Endothelial cell of umbilical vein (primary cell): ENCODE measurements around the gene ITGA11. TPM values are rescaled to one million over a fixed set of nuclear protein-coding genes. Genes with fewer than 3 reads are reported as not detected.

Experiments
- BruUV-seq: library from RNA; stranded (reverse); fragments of 400-500 nt; replicated peaks from 2 replicates; lab custom pipeline; 2021; lab: Mats Ljungman, UMichigan
- CTCF ChIA-PET: fragments of 300-600, 350-600 bp; sonication (Branson Sonifier 250); formaldehyde crosslinking; loops from one replicate; lab custom pipeline; 2021; ENCODE audit warnings: antibody characterized with exemption, inconsistent platforms; lab: Charles Lee
- POLR2A ChIA-PET: fragments of 300-600, 350-600 bp; sonication (Branson Sonifier 250); formaldehyde crosslinking; loops from one replicate; lab custom pipeline; 2021; ENCODE audit warnings: antibody characterized with exemption, inconsistent platforms; lab: Charles Lee
- DNase-seq: peaks from one replicate; pipeline ENCODE4 v3.0.0-alpha.2; 2011; ENCODE audit warnings: low read depth, low spot score
- FAIRE-seq: peaks from 2 replicates; lab custom pipeline; 2011; peaks lifted over from hg19 to GRCh38; lab: Jason Lieb, UNC
- H2AFZ ChIP-seq: 2 replicates; pipeline ENCODE4 v1.6.0; 2012; ENCODE audit warnings: low read depth, low read length, control low read depth, inconsistent platforms
- H3K27ac ChIP-seq: 2 replicates; pipeline ENCODE4 v1.5.1; 2011; ENCODE audit warnings: low read depth, mild to moderate bottlenecking, control low read depth, low read length, moderate library complexity; ENCODE audit not compliant: insufficient read depth
- H3K27me3 ChIP-seq, 2 experiments: 2 replicates each; pipeline versions ENCODE4 v1.6.0 to v1.6.1; 2011; ENCODE audit warnings: low read length in 2 of 2, mixed read lengths in 1 of 2; ENCODE audit not compliant: control insufficient read depth in 2 of 2, insufficient read depth in 2 of 2
- H3K36me3 ChIP-seq, 2 experiments: 2 replicates in 1 of 2; 3 replicates in 1 of 2; pipeline ENCODE4 v1.5.1; 2011; ENCODE audit warnings: low read length in 2 of 2, mild to moderate bottlenecking in 1 of 2, moderate library complexity in 1 of 2; ENCODE audit not compliant: control insufficient read depth in 2 of 2, insufficient read depth in 2 of 2; ENCODE audit errors: extremely low read depth in 1 of 2
- H3K4me1 ChIP-seq: 3 replicates; pipeline ENCODE4 v1.5.1; 2011; ENCODE audit warnings: mild to moderate bottlenecking, low read length; ENCODE audit not compliant: control insufficient read depth, insufficient read depth; ENCODE audit errors: extremely low read depth
- H3K4me2 ChIP-seq: 2 replicates; pipeline ENCODE4 v1.6.1; 2011; ENCODE audit warnings: low read length, control low read depth, mixed read lengths; ENCODE audit not compliant: insufficient read depth
- H3K4me3 ChIP-seq, 3 experiments: fragments of 200-600 bp in 1 of 3; sonication (generic), shearing (Covaris generic) in 1 of 3; replicated peaks in 1 of 3; 2 replicates each; pipeline ENCODE4 v1.5.1; 2011 to 2016; ENCODE audit warnings: control low read depth in 3 of 3, low read length in 3 of 3, mild to moderate bottlenecking in 2 of 3, inconsistent platforms in 1 of 3, low read depth in 1 of 3, moderate library complexity in 1 of 3; ENCODE audit not compliant: insufficient read depth in 1 of 3
- H3K79me2 ChIP-seq: 2 replicates; pipeline ENCODE4 v1.6.0; 2012; ENCODE audit warnings: low read length, inconsistent platforms; ENCODE audit not compliant: control insufficient read depth, insufficient read depth
- H3K9ac ChIP-seq: replicated peaks from 2 replicates; pipeline ENCODE3; 2011; ENCODE audit warnings: low read length, control low read depth; ENCODE audit not compliant: insufficient read depth; ENCODE audit errors: extremely low read depth
- H3K9me1 ChIP-seq: replicated peaks from 3 replicates; pipeline ENCODE4 v1.6.0; 2011; ENCODE audit warnings: mild to moderate bottlenecking, low read length; ENCODE audit not compliant: control insufficient read depth, insufficient read depth; ENCODE audit errors: extremely low read depth
- H3K9me3 ChIP-seq: replicated peaks from 2 replicates; pipeline ENCODE4 v1.5.1; 2012; ENCODE audit warnings: low read length, inconsistent platforms; ENCODE audit not compliant: control insufficient read depth, insufficient read depth
- H4K20me1 ChIP-seq: replicated peaks from 2 replicates; pipeline ENCODE3; 2011; ENCODE audit warnings: mild to moderate bottlenecking, low read length; ENCODE audit not compliant: control insufficient read depth, insufficient read depth; ENCODE audit errors: extremely low read depth
- EZH2 ChIP-seq: IDR thresholded peaks from 2 replicates; pipeline ENCODE4 v1.6.1; 2012; ENCODE audit warnings: borderline replicate concordance, low read depth, mild to moderate bottlenecking, moderate library complexity, low read length, inconsistent platforms; ENCODE audit not compliant: severe bottlenecking
- FOS ChIP-seq: IDR thresholded peaks from 2 replicates; pipeline ENCODE4 v1.6.1; 2011; ENCODE audit warnings: mild to moderate bottlenecking, low read length, moderate library complexity, borderline replicate concordance; ENCODE audit not compliant: insufficient read depth
- GATA2 ChIP-seq: IDR thresholded peaks from 2 replicates; pipeline ENCODE4 v1.7.0; 2011; ENCODE audit warnings: low read depth, mild to moderate bottlenecking, moderate library complexity, mixed read lengths, low read length; ENCODE audit not compliant: insufficient read length, insufficient read depth
- JUN ChIP-seq: IDR thresholded peaks from 2 replicates; pipeline ENCODE4 v1.6.1; 2011; ENCODE audit warnings: borderline replicate concordance, low read depth; ENCODE audit not compliant: insufficient read length, insufficient read depth
- MYC ChIP-seq: IDR thresholded peaks from one replicate; pipeline ENCODE4 v1.6.1; 2011; ENCODE audit warnings: mild to moderate bottlenecking, low read depth, low read length
- POLR2A ChIP-seq: IDR thresholded peaks from 2 replicates; pipeline ENCODE4 v1.6.1; 2012; ENCODE audit warnings: low read depth, mild to moderate bottlenecking, control low read depth, low read length
- POLR2AphosphoS5 ChIP-seq: IDR thresholded peaks from 2 replicates; pipeline ENCODE4 v1.6.1; 2012; ENCODE audit warnings: low read depth, mild to moderate bottlenecking, control low read depth, low read length, moderate library complexity; ENCODE audit not compliant: insufficient read depth
- dilution Hi-C: fragments of 300-500 bp; cut with MboI; formaldehyde crosslinking; loops from one replicate; pipeline ENCODE4 v1.15.0; 2019; ENCODE audit warnings: low sequenced_read_pairs; ENCODE audit not compliant: extremely low pct_ligation_motif_present
- intact Hi-C: fragments of 100-400 bp; cut with micrococcal nuclease; formaldehyde crosslinking; loops from one replicate; pipeline ENCODE4 v1.10.0; 2022
- polyA plus RNA-seq, 4 experiments: library from polyadenylated mRNA; depleted of rRNA in 3 of 4; stranded (reverse) in 3 of 4; unstranded in 1 of 4; fragments of >200 nt; gene quantifications; 2 replicates each; pipeline versions ENCODE4 v1.2.1 to v1.2.3, GENCODE V29; 2011 to 2012; ENCODE audit warnings: missing spikeins in 1 of 4
- total RNA-seq: library from RNA; stranded (reverse); gene quantifications from 2 replicates; pipeline ENCODE4 v1.2.3, GENCODE V29; 2021
- TF ChIP-seq, protein P1 (sequence below): IDR thresholded peaks from 2 replicates; pipeline ENCODE4 v1.6.1; 2011; ENCODE audit not compliant: insufficient read depth, insufficient read length
- TF ChIP-seq, protein P2 (sequence below), 2 donors: IDR thresholded peaks; 1 replicate in 1 of 2; 2 replicates in 1 of 2; pipeline ENCODE4 v1.5.1; 2011; ENCODE audit warnings: low read length in 2 of 2, mild to moderate bottlenecking in 2 of 2, moderate library complexity in 2 of 2, control low read depth in 1 of 2, inconsistent platforms in 1 of 2, low read depth in 1 of 2; ENCODE audit not compliant: insufficient read depth in 1 of 2; ENCODE audit errors: extremely low read depth in 1 of 2

Gene ITGA11
- total and polyA plus RNA-seq, 2 donors (not counting 3 experiments of a cell fraction or from before 2014, with no cell fraction given): 0.18 to 1.0 TPM

DNA sequence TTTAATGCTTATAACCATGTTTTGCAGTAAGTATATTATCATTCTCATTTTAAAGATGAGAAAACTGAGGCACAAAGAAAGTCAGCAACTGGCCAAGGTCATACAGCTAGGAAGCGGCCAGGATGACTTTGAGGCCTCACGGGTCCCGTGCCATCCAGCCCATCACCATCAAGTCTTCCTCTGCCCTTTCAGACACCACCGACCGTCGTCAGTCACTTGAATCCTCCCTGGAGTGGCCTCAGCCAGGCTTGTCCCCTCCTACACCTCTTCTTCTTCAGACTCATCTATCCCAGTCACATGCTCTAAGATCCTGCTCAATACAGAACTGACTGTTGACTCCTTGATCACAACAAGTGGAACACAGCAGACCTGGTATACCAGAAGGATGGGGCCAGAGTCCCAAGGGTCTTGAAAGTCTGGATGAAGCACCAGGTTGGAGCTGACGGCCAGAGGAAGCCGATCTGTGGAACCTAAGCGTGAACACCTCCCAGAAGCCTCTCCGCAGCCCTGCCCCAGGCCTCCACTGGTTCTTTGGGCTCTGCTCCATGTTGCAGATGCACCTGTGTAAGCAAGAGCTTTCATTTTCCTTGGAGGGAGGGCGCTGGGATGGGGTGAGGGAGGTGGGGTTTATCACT lies 22.1 kb downstream of the ITGA11 start:
- H3K9me3 ChIP-seq: no peaks in the 10 kb centered on the region
- H3K4me1 ChIP-seq: no peaks in the 10 kb centered on the region
- BruUV-seq: no TSS peak
- peaks cover 0 to 6% of the 10 kb centered on the region in 2 experiments for H3K27me3 ChIP-seq
- H3K79me2 ChIP-seq: no peaks in the 10 kb centered on the region
- no peaks in the 10 kb centered on the region for H4K20me1 ChIP-seq
- no peak for DNase-seq
- no peak overlapping the region for H3K9ac ChIP-seq
- intact Hi-C loops (no loop called here), dilution Hi-C loops (no loop called here)
- H3K36me3 ChIP-seq: no peaks in the 10 kb centered on the region
- FAIRE-seq: no peak
- ChIA-PET CTCF (interaction anchor here (0.7 to 1.2 kb wide), 2 partner anchors 103 to 150 kb away, joined by 3 read pairs; no protein-coding TSS in a partner anchor), POLR2A (no interaction called here)
- no peak for TF ChIP-seq EZH2
- TF ChIP-seq POLR2A: no peak
- TF ChIP-seq POLR2AphosphoS5: no peak
- no peak for TF ChIP-seq FOS
- TF ChIP-seq JUN: no peak
- TF ChIP-seq, protein P1, sequence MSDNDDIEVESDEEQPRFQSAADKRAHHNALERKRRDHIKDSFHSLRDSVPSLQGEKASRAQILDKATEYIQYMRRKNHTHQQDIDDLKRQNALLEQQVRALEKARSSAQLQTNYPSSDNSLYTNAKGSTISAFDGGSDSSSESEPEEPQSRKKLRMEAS: no peak
- TF ChIP-seq, protein P2, sequence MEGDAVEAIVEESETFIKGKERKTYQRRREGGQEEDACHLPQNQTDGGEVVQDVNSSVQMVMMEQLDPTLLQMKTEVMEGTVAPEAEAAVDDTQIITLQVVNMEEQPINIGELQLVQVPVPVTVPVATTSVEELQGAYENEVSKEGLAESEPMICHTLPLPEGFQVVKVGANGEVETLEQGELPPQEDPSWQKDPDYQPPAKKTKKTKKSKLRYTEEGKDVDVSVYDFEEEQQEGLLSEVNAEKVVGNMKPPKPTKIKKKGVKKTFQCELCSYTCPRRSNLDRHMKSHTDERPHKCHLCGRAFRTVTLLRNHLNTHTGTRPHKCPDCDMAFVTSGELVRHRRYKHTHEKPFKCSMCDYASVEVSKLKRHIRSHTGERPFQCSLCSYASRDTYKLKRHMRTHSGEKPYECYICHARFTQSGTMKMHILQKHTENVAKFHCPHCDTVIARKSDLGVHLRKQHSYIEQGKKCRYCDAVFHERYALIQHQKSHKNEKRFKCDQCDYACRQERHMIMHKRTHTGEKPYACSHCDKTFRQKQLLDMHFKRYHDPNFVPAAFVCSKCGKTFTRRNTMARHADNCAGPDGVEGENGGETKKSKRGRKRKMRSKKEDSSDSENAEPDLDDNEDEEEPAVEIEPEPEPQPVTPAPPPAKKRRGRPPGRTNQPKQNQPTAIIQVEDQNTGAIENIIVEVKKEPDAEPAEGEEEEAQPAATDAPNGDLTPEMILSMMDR (IDR thresholded peaks at IDR 0.05; ENCODE audit: extremely low read depth in 1 of 2, insufficient read depth in 1 of 2, low read depth in 1 of 2, low read length in 2 of 2): no peak
- no peak for TF ChIP-seq MYC
- TF ChIP-seq GATA2: no peak
- H3K4me3 ChIP-seq: no peak overlapping the region
- no peak overlapping the region for H3K4me2 ChIP-seq
- H3K27ac ChIP-seq: no peak overlapping the region
- H2AFZ ChIP-seq: no peak overlapping the region
- H3K9me1 ChIP-seq: no peaks in the 10 kb centered on the region
